Activated CD4-positive, alpha-beta memory T cell treated with anti-CD3 and anti-CD28 coated beads for 36 hours (primary cell): Measurements from ENCODE around the gene RFLNA. TPM values are rescaled to one million over a fixed set of nuclear protein-coding genes. Genes with fewer than 3 reads are reported as not detected.

Source experiments
- CTCF ChIA-PET: fragments of 350-600 bp; sonication (Branson Sonifier 250); formaldehyde crosslinking; loops from one replicate; lab custom pipeline; 2021; ENCODE audit warnings: antibody characterized with exemption, inconsistent platforms; lab: Charles Lee
- POLR2A ChIA-PET: fragments of 350-600 bp; sonication (Branson Sonifier 250); formaldehyde crosslinking; loops from one replicate; lab custom pipeline; 2021; ENCODE audit warnings: antibody characterized with exemption; lab: Charles Lee
- DNase-seq: peaks from one replicate; pipeline ENCODE4 v3.0.0-alpha.2; 2020
- H3K27ac Mint-ChIP-seq: one replicate; pipeline ENCODE4 v1.8.0; 2021; ENCODE audit warnings: mixed read lengths
- H3K27me3 Mint-ChIP-seq: one replicate; pipeline ENCODE4 v1.8.0; 2021; ENCODE audit warnings: mixed read lengths
- H3K36me3 Mint-ChIP-seq: one replicate; pipeline ENCODE4 v1.8.0; 2021; ENCODE audit warnings: mixed read lengths
- H3K4me1 Mint-ChIP-seq: one replicate; pipeline ENCODE4 v1.8.0; 2021; ENCODE audit warnings: low read depth, mixed read lengths
- H3K4me3 Mint-ChIP-seq: one replicate; pipeline ENCODE4 v1.8.0; 2021; ENCODE audit warnings: mild to moderate bottlenecking, mixed read lengths
- H3K9me3 Mint-ChIP-seq: one replicate; pipeline ENCODE4 v1.8.0; 2021; ENCODE audit warnings: mixed read lengths
- intact Hi-C: fragments of 100-400 bp; cut with micrococcal nuclease; formaldehyde crosslinking; loops from one replicate; pipeline ENCODE4 v1.15.1; 2023
- total RNA-seq, 2 experiments: library from RNA; stranded (reverse); gene quantifications; one replicate each; pipeline ENCODE4 v1.2.3, GENCODE V29; 2021

RFLNA gene
- total RNA-seq, 2 experiments from 2014 or later, result not detected

GRCh38 chr12:124338876-124339603, 44.1 kb downstream of the RFLNA start:
- H3K4me3 Mint-ChIP-seq, result no peak overlapping the region
- no peaks in the 10 kb centered on the region for H3K27me3 Mint-ChIP-seq
- CTCF ChIA-PET, result no interaction called here
- H3K9me3 Mint-ChIP-seq, result no peaks in the 10 kb centered on the region
- DNase-seq, result no peak
- H3K36me3 Mint-ChIP-seq, result peaks cover 37% of the 10 kb centered on the region
- POLR2A ChIA-PET, result no interaction called here
- intact Hi-C loops, result no loop called here
- H3K27ac Mint-ChIP-seq, result no peak overlapping the region
- H3K4me1 Mint-ChIP-seq, result no peaks in the 10 kb centered on the region

GRCh38 chr12:124340080-124340900, 45.4 kb downstream of the RFLNA start:
- POLR2A ChIA-PET, result no interaction called here
- H3K36me3 Mint-ChIP-seq, result peaks cover 39% of the 10 kb centered on the region

GRCh38 chr12:124341645-124342069, 46.8 kb downstream of the RFLNA start:
- Mint-ChIP-seq H3K9me3 (no peaks in the 10 kb centered on the region), H3K36me3 (peaks cover 37% of the 10 kb centered on the region), H3K27me3 (no peaks in the 10 kb centered on the region), H3K27ac (no peak overlapping the region), H3K4me1 (no peaks in the 10 kb centered on the region), H3K4me3 (no peak overlapping the region)
- CTCF ChIA-PET, result interaction anchor here (1.1 kb wide), 1 partner anchor 430 kb away, joined by 3 read pairs; no protein-coding TSS in a partner anchor
- DNase-seq, result no peak
- POLR2A ChIA-PET, result no interaction called here
- intact Hi-C loops, result no loop called here

More at GRCh38 chr12:124340080-124340900, 45.4 kb downstream of the RFLNA start:
- Mint-ChIP-seq H3K27me3 (no peaks in the 10 kb centered on the region), H3K4me1 (no peaks in the 10 kb centered on the region), H3K4me3 (no peak overlapping the region), H3K9me3 (no peaks in the 10 kb centered on the region), H3K27ac (peak overlapping the region; percentile 33)
- CTCF ChIA-PET, result no interaction called here
- DNase-seq, result no peak
- intact Hi-C loops, result no loop called here

GRCh38 chr12:124344022-124344421, 49.1 kb downstream of the RFLNA start:
- Mint-ChIP-seq H3K27me3 (no peaks in the 10 kb centered on the region), H3K9me3 (no peaks in the 10 kb centered on the region), H3K36me3 (peaks cover 27% of the 10 kb centered on the region), H3K4me3 (no peak overlapping the region), H3K4me1 (no peaks in the 10 kb centered on the region), H3K27ac (no peak overlapping the region)
- intact Hi-C loops, result no loop called here
- ChIA-PET POLR2A (no interaction called here), CTCF (interaction anchor here (1.6 kb wide), 1 partner anchor 9 kb away, joined by 4 read pairs; no protein-coding TSS in a partner anchor)
- no peak for DNase-seq

GRCh38 chr12:124344526-124344925, 49.6 kb downstream of the RFLNA start:
- H3K4me3 Mint-ChIP-seq, result no peak overlapping the region
- peaks cover 27% of the 10 kb centered on the region for H3K36me3 Mint-ChIP-seq
- no peak for DNase-seq
- ChIA-PET CTCF (interaction anchor here (1.6 kb wide), 1 partner anchor 8 kb away, joined by 4 read pairs; no protein-coding TSS in a partner anchor), POLR2A (no interaction called here)
- no peaks in the 10 kb centered on the region for H3K4me1 Mint-ChIP-seq
- intact Hi-C loops, result no loop called here
- no peak overlapping the region for H3K27ac Mint-ChIP-seq
- no peaks in the 10 kb centered on the region for H3K27me3 Mint-ChIP-seq
- H3K9me3 Mint-ChIP-seq, result no peaks in the 10 kb centered on the region

GRCh38 chr12:124345795-124346194, 50.9 kb downstream of the RFLNA start:
- Mint-ChIP-seq H3K4me3 (no peak overlapping the region), H3K4me1 (no peaks in the 10 kb centered on the region), H3K27me3 (no peaks in the 10 kb centered on the region), H3K9me3 (no peaks in the 10 kb centered on the region), H3K27ac (no peak overlapping the region), H3K36me3 (peaks cover 30% of the 10 kb centered on the region)
- POLR2A ChIA-PET, result no interaction called here
- no peak for DNase-seq
- CTCF ChIA-PET, result no interaction called here
- intact Hi-C loops, result no loop called here

GRCh38 chr12:124346425-124347168, 51.7 kb downstream of the RFLNA start:
- intact Hi-C loops, result no loop called here
- ChIA-PET CTCF (interaction anchor here (0.8 to 3.0 kb wide), 6 partner anchors 17 to 425 kb away, joined by 3 to 18 read pairs (median 4); no protein-coding TSS in a partner anchor), POLR2A (no interaction called here)
- H3K4me3 Mint-ChIP-seq, result no peak overlapping the region
- H3K36me3 Mint-ChIP-seq, result peaks cover 27% of the 10 kb centered on the region
- no peak overlapping the region for H3K27ac Mint-ChIP-seq
- no peak for DNase-seq
- H3K4me1 Mint-ChIP-seq, result no peaks in the 10 kb centered on the region
- no peaks in the 10 kb centered on the region for H3K27me3 Mint-ChIP-seq
- H3K9me3 Mint-ChIP-seq, result no peaks in the 10 kb centered on the region

- intact Hi-C loops, result no loop called here
- CTCF ChIA-PET, result interaction anchor here (1.1 to 3.0 kb wide), 5 partner anchors 35 to 424 kb away, joined by 3 to 18 read pairs (median 4); no protein-coding TSS in a partner anchor
These were observed 52.4 kb downstream of the RFLNA start for GRCh38 chr12:124347335-124347734.

GRCh38 chr12:124347805-124348658, 53.1 kb downstream of the RFLNA start:
- Mint-ChIP-seq H3K36me3 (peaks cover 21% of the 10 kb centered on the region), H3K27ac (no peak overlapping the region), H3K9me3 (no peaks in the 10 kb centered on the region), H3K4me3 (no peak overlapping the region), H3K27me3 (no peaks in the 10 kb centered on the region), H3K4me1 (no peaks in the 10 kb centered on the region)
- intact Hi-C loops, result no loop called here
- ChIA-PET CTCF (interaction anchor here (0.5 to 3.0 kb wide), 5 partner anchors 217 to 423 kb away, joined by 3 to 18 read pairs (median 4); no protein-coding TSS in a partner anchor), POLR2A (no interaction called here)
- DNase-seq, result peak; percentile 39

More at GRCh38 chr12:124347335-124347734, 52.4 kb downstream of the RFLNA start:
- H3K27me3 Mint-ChIP-seq, result no peaks in the 10 kb centered on the region
- no peak overlapping the region for H3K4me3 Mint-ChIP-seq
- H3K4me1 Mint-ChIP-seq, result no peaks in the 10 kb centered on the region
- peaks cover 27% of the 10 kb centered on the region for H3K36me3 Mint-ChIP-seq
- POLR2A ChIA-PET, result no interaction called here
- H3K27ac Mint-ChIP-seq, result no peak overlapping the region
- no peaks in the 10 kb centered on the region for H3K9me3 Mint-ChIP-seq
- no peak for DNase-seq

GRCh38 chr12:124348659-124349380, 53.9 kb downstream of the RFLNA start:
- peaks cover 17% of the 10 kb centered on the region for H3K36me3 Mint-ChIP-seq
- ChIA-PET CTCF (interaction anchor here (0.5 to 3.0 kb wide), 3 partner anchors 216 to 418 kb away, joined by 3 to 18 read pairs (median 3); no protein-coding TSS in a partner anchor), POLR2A (no interaction called here)
- no peaks in the 10 kb centered on the region for H3K4me1 Mint-ChIP-seq
- no peak overlapping the region for H3K27ac Mint-ChIP-seq
- H3K4me3 Mint-ChIP-seq, result no peak overlapping the region
- DNase-seq, result no peak
- H3K9me3 Mint-ChIP-seq, result no peaks in the 10 kb centered on the region
- H3K27me3 Mint-ChIP-seq, result no peaks in the 10 kb centered on the region
- intact Hi-C loops, result no loop called here
